ENCODE results near the gene FABP3.

FABP3 gene

DNA sequence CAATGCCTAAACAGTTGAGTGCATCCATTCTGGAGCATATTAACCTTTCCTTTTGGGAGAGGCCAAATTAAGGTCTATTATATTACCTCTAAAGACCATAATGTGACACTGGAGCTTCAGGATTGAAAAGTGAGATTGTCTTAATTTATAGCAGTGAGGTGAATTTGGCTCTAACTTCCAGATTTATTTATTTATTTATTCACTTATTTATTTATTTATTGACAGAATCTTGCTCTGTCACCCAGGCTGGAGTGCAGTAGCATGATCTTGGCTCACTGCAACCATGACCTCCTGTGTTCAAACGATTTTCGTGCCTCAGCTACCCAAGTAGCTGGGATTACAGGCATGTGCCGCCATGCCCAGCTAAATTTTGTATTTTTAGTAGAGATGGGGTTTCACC lies 57.0 kb downstream of the FABP3 start:
- DNase-seq (ENCODE audit: low spot score) = no peak
